Activated CD4-positive, alpha-beta T cell treated with anti-CD3 and anti-CD28 coated beads for 4 hours (primary cell): ENCODE data around the gene TF.

Experiments used
- DNase-seq, 2 donors: peaks; one replicate each; pipeline ENCODE4 v3.0.0-alpha.2; 2020

Gene TF

GRCh38 chr3:133747907-133748639 lies 1.9 kb downstream of the TF start:
- DNase-seq = no peak

GRCh38 chr3:133749427-133750258 lies 3.5 kb downstream of the TF start:
- DNase-seq = no peak

GRCh38 chr3:133750259-133750656 lies 4.1 kb downstream of the TF start:
- DNase-seq = no peak

GRCh38 chr3:133753107-133753778 lies 7.0 kb downstream of the TF start:
- DNase-seq = no peak

- no peak for DNase-seq
These were observed 7.6 kb downstream of the TF start for GRCh38 chr3:133753779-133754164.

- no peak for DNase-seq
These were observed 8.3 kb downstream of the TF start for GRCh38 chr3:133754455-133754854.

- DNase-seq = no peak
These were observed 9.0 kb downstream of the TF start for GRCh38 chr3:133754973-133755828.

GRCh38 chr3:133756716-133757694 lies 10.8 kb downstream of the TF start:
- DNase-seq = no peak

GRCh38 chr3:133757701-133758567 lies 11.7 kb downstream of the TF start:
- no peak for DNase-seq

GRCh38 chr3:133758568-133758928 lies 12.4 kb downstream of the TF start:
- DNase-seq = no peak

GRCh38 chr3:133758964-133759739 lies 13.0 kb downstream of the TF start:
- no peak for DNase-seq

GRCh38 chr3:133759740-133760305 lies 13.6 kb downstream of the TF start:
- DNase-seq = no peak

GRCh38 chr3:133760916-133761315 lies 14.7 kb downstream of the TF start:
- DNase-seq = no peak

- no peak for DNase-seq
These were observed 15.7 kb downstream of the TF start for GRCh38 chr3:133761605-133762484.

GRCh38 chr3:133762539-133762938 lies 16.3 kb downstream of the TF start:
- no peak for DNase-seq

- no peak for DNase-seq
These were observed 17.8 kb downstream of the TF start for GRCh38 chr3:133763797-133764683.

GRCh38 chr3:133765256-133765655 lies 19.1 kb downstream of the TF start:
- no peak for DNase-seq
